K562 (cell line): ENCODE measurements around the gene TXNDC8. TPM values are rescaled to one million over a fixed set of nuclear protein-coding genes. Genes with fewer than 3 reads are reported as not detected.
A peak's percentile ranks its signal among the peaks of the same experiment; 100 is the strongest.

Experiments used
- AFF1 ChIP-seq, 2 experiments: fragments of 450-650 bp; IDR thresholded peaks; 2 replicates each; pipeline ENCODE4 v1.6.1; 2018; ENCODE audit warnings: mild to moderate bottlenecking in 2 of 2, low read depth in 1 of 2; ENCODE audit not compliant: partially characterized antibody in 2 of 2
- CEBPZ ChIP-seq: fragments of 150-350 bp; IDR thresholded peaks from 2 replicates; pipeline ENCODE4 v1.6.1; 2014; ENCODE audit warnings: low read depth, mild to moderate bottlenecking, low read length, borderline replicate concordance
- HDAC3 ChIP-seq: fragments of 450-650 bp; IDR thresholded peaks from 2 replicates; pipeline ENCODE4 v1.6.1; 2018; ENCODE audit warnings: borderline replicate concordance, mild to moderate bottlenecking, moderate library complexity; ENCODE audit not compliant: partially characterized antibody
- MLLT1 ChIP-seq, 2 experiments: fragments of 450-650 bp; IDR thresholded peaks; 2 replicates each; pipeline ENCODE4 v1.6.1; 2016
- NFRKB ChIP-seq: fragments of 450-650 bp; IDR thresholded peaks from 2 replicates; pipeline ENCODE4 v1.6.1; 2016; ENCODE audit warnings: low read depth
- RBM14 ChIP-seq: fragments of 200-400 bp; formaldehyde crosslinking; IDR thresholded peaks from 2 replicates; pipeline ENCODE4 v1.6.1; 2018; ENCODE audit warnings: low read depth, mild to moderate bottlenecking, low read length, moderate library complexity, borderline replicate concordance; ENCODE audit not compliant: insufficient read depth
- TRIM25 ChIP-seq: fragments of 450-650 bp; IDR thresholded peaks from 2 replicates; pipeline ENCODE4 v1.7.0; 2016; ENCODE audit warnings: borderline replicate concordance
- polyA plus RNA-seq, 8 experiments: library from polyadenylated mRNA; depleted of rRNA in 4 of 8; stranded (reverse) in 5 of 8; unstranded in 3 of 8; fragments of >200 nt; fragmentation: Nextera tagmentation in 2 of 8; fragmentation: Illumina TruSeq in 1 of 8; extraction: Ambion mirVana in 2 of 8; extraction: Trizol in 1 of 8; gene quantifications; 2 replicates each; pipeline versions ENCODE4 v1.2.1 to v1.2.3, GENCODE V29; 2011 to 2014; ENCODE audit warnings: inconsistent platforms in 1 of 8, missing spikeins in 1 of 8
- total RNA-seq, 7 experiments: library from RNA; depleted of rRNA in 6 of 7; stranded (reverse); fragments of >200 nt in 6 of 7; fragmentation: Illumina TruSeq in 2 of 7; extraction: Trizol in 2 of 7; gene quantifications; 2 replicates each; pipeline versions ENCODE4 v1.2.1 to v1.2.3, GENCODE V29; 2011 to 2021; ENCODE audit warnings: low replicate concordance in 1 of 7

Gene TXNDC8
- total and polyA plus RNA-seq, 9 of the 15 experiments (the other 6 are each of a cell fraction or from before 2014, with no cell fraction given): not detected

GRCh38 chr9:110255463-110256379 is 81.9 kb downstream of the TXNDC8 start (continued):
- TF ChIP-seq AFF1 (IDR thresholded peaks at IDR 0.05; ENCODE audit: low read depth in 1 of 2, partially characterized antibody in 2 of 2) (no peak), MLLT1 (IDR thresholded peaks at IDR 0.05) (no peak), CEBPZ (no peak), RBM14 (no peak), HDAC3 (no peak), NFRKB (0 out of 2 replicates have a peak, but pooled peaks have one; percentile 27), TRIM25 (no peak)
